Measurements from ENCODE around the gene YWHAE.

- TF ChIP-seq POLR2A (IDR thresholded peaks at IDR 0.05; ENCODE audit: low read length) (no peak), GATA1 (IDR thresholded peaks at IDR 0.05; ENCODE audit: low read depth, low read length) (no peak)
Observed at GRCh38 chr17:1416414-1416813, 16.4 kb upstream of the YWHAE start.

All from erythroblast (primary cell).